HepG2 (cell line): ENCODE measurements around the gene ADAMTSL3. TPM values are rescaled to one million over a fixed set of nuclear protein-coding genes. Genes with fewer than 3 reads are reported as not detected.

Experiments
- ATAC-seq: fragments of 200-7000 bp; cut with Tn5 transposase; 3 replicates; pipeline ENCODE4 v1.9.1; 2020; ENCODE audit warnings: mild to moderate bottlenecking, moderate library complexity
- BruUV-seq: library from RNA; stranded (reverse); fragments of 400-500 nt; replicated peaks from 2 replicates; lab custom pipeline; 2021; lab: Mats Ljungman, UMichigan
- CTCF ChIA-PET: fragments of 300-600 bp; formaldehyde crosslinking; extraction: SDS; loops from one replicate; lab custom pipeline; 2021; ENCODE audit warnings: low total read pairs, inconsistent platforms, low intra/inter-chr PET ratio; lab: Yijun Ruan, JAX
- POLR2A ChIA-PET: fragments of 350-600 bp; sonication (Branson Sonifier 250); formaldehyde crosslinking; loops from one replicate; lab custom pipeline; 2020; ENCODE audit warnings: antibody characterized with exemption, inconsistent platforms; lab: Yijun Ruan, JAX
- DNase-seq: peaks from one replicate; pipeline ENCODE4 v3.0.0-alpha.2; 2015; ENCODE audit warnings: low spot score
- FAIRE-seq: peaks from 3 replicates; lab custom pipeline; 2011; peaks lifted over from hg19 to GRCh38; lab: Jason Lieb, UNC
- H2AFZ ChIP-seq: one replicate; pipeline ENCODE4 v1.6.1; 2011; ENCODE audit warnings: low read length, inconsistent platforms
- H3K27ac ChIP-seq: fragments of 300-600 bp; 3 replicates; pipeline ENCODE4 v1.8.0; 2011; ENCODE audit warnings: mixed run types, mild to moderate bottlenecking, mixed read lengths, low read length, inconsistent platforms; ENCODE audit not compliant: insufficient read depth; ENCODE audit errors: extremely low read length
- H3K27me3 ChIP-seq, 2 experiments: fragments of 200-600 bp in 1 of 2; 2 replicates in 1 of 2; 3 replicates in 1 of 2; pipeline versions ENCODE4 v1.6.0 to v1.8.0; 2011; ENCODE audit warnings: low read length in 2 of 2, mild to moderate bottlenecking in 2 of 2, moderate library complexity in 2 of 2, inconsistent platforms in 1 of 2; ENCODE audit not compliant: insufficient read depth in 2 of 2, control insufficient read depth in 1 of 2
- H3K36me3 ChIP-seq, 2 experiments: fragments of 200-600 bp in 1 of 2; replicated peaks in 1 of 2; 2 replicates in 1 of 2; 3 replicates in 1 of 2; pipeline versions ENCODE4 v1.5.1 to v1.8.0; 2011; ENCODE audit warnings: low read length in 2 of 2, inconsistent platforms in 1 of 2; ENCODE audit not compliant: insufficient read depth in 2 of 2, control insufficient read depth in 1 of 2
- H3K4me1 ChIP-seq: 2 replicates; pipeline ENCODE4 v1.5.1; 2012; ENCODE audit warnings: low read length, inconsistent platforms; ENCODE audit not compliant: insufficient read depth
- H3K4me2 ChIP-seq: 2 replicates; pipeline ENCODE4 v1.6.0; 2011; ENCODE audit warnings: low read depth, low read length, inconsistent platforms
- H3K4me3 ChIP-seq, 3 experiments: fragments of 200-600 bp in 1 of 3; sonication (generic), shearing (Covaris generic) in 1 of 3; replicated peaks in 1 of 3; 2 replicates each; pipeline ENCODE4 v1.5.1; 2011 to 2016; ENCODE audit warnings: low read length in 3 of 3, inconsistent platforms in 2 of 3, low read depth in 2 of 3, mild to moderate bottlenecking in 2 of 3, control low read depth in 1 of 3, mixed read lengths in 1 of 3; ENCODE audit not compliant: insufficient read depth in 1 of 3
- H3K79me2 ChIP-seq: one replicate; pipeline ENCODE4 v1.6.1; 2011; ENCODE audit warnings: low read length, inconsistent platforms; ENCODE audit not compliant: insufficient read depth
- H3K9ac ChIP-seq: 2 replicates; pipeline ENCODE4 v1.6.0; 2011; ENCODE audit warnings: mild to moderate bottlenecking, low read depth, low read length, inconsistent platforms; ENCODE audit not compliant: insufficient read depth
- H3K9me3 ChIP-seq: 2 replicates; pipeline ENCODE4 v1.5.1; 2012; ENCODE audit warnings: mild to moderate bottlenecking, low read length
- H4K20me1 ChIP-seq: 2 replicates; pipeline ENCODE4 v1.6.0; 2011; ENCODE audit warnings: inconsistent platforms, mild to moderate bottlenecking, low read length, moderate library complexity; ENCODE audit not compliant: insufficient read depth
- CSRNP1 ChIP-seq: sonication (generic); formaldehyde crosslinking; IDR thresholded peaks from 2 replicates; pipeline ENCODE4 v1.8.1; 2023; ENCODE audit warnings: mild to moderate bottlenecking, missing genetic modification reagents
- HMGXB4 ChIP-seq, 2 experiments: sonication (generic) in 1 of 2; formaldehyde crosslinking in 1 of 2; IDR thresholded peaks; 2 replicates each; pipeline versions ENCODE4 v1.4.0 to v1.6.1; 2018 to 2020; ENCODE audit warnings: missing genetic modification reagents in 2 of 2, borderline replicate concordance in 1 of 2, low read depth in 1 of 2, mild to moderate bottlenecking in 1 of 2, missing biosample characterization in 1 of 2
- ZGPAT ChIP-seq: IDR thresholded peaks from 2 replicates; pipeline ENCODE4 v1.6.1; 2016; ENCODE audit warnings: mild to moderate bottlenecking
- ZNF598 ChIP-seq: sonication (generic); formaldehyde crosslinking; IDR thresholded peaks from 2 replicates; pipeline ENCODE4 v1.5.1; 2020; ENCODE audit warnings: mild to moderate bottlenecking, missing genetic modification reagents, borderline replicate concordance
- WGBS: methylation state at CpG from one replicate; pipeline ENCODE4 v1.1.6; 2017; ENCODE audit warnings: low lambda C conversion rate; 5-methylcytosine and 5-hydroxymethylcytosine counted together
- in situ Hi-C: cut with HindIII; loops from 2 replicates; pipeline ENCODE4 v1.10.0; 2017; ENCODE audit warnings: low pct_unique_long_range_greater_than_20kb; ENCODE audit not compliant: extremely low pct_ligation_motif_present
- intact Hi-C: fragments of 100-400 bp; cut with micrococcal nuclease; formaldehyde crosslinking; loops from one replicate; pipeline ENCODE4 v1.10.0; 2022; ENCODE audit not compliant: unreplicated experiment
- polyA plus RNA-seq, 8 experiments: library from polyadenylated mRNA; depleted of rRNA in 3 of 8; stranded (reverse) in 7 of 8; unstranded in 1 of 8; fragments of >200 nt; fragmentation: Illumina TruSeq in 4 of 8; extraction: Trizol in 4 of 8; gene quantifications; 2 replicates each; pipeline versions ENCODE4 v1.2.1 to v1.2.3, GENCODE V29; 2011 to 2016; ENCODE audit warnings: low read depth in 4 of 8, missing spikeins in 1 of 8, mixed read lengths in 1 of 8; ENCODE audit not compliant: insufficient read depth in 1 of 8
- total RNA-seq, 5 experiments: library from RNA; depleted of rRNA; stranded (reverse); fragments of >200 nt; fragmentation: Illumina TruSeq; extraction: Trizol; gene quantifications; 2 replicates each; pipeline ENCODE4 v1.2.3, GENCODE V29; 2016; ENCODE audit warnings: low read depth in 1 of 5
- TF ChIP-seq, protein P1 (sequence below): sonication (generic); IDR thresholded peaks from 2 replicates; pipeline ENCODE4 v1.6.1; 2016; ENCODE audit warnings: low read depth, borderline replicate concordance

ADAMTSL3 gene
- total and polyA plus RNA-seq, 2 of the 13 experiments (the other 11 are each of a cell fraction or from before 2014, with no cell fraction given), result 0.04 to 0.09 TPM

DNA sequence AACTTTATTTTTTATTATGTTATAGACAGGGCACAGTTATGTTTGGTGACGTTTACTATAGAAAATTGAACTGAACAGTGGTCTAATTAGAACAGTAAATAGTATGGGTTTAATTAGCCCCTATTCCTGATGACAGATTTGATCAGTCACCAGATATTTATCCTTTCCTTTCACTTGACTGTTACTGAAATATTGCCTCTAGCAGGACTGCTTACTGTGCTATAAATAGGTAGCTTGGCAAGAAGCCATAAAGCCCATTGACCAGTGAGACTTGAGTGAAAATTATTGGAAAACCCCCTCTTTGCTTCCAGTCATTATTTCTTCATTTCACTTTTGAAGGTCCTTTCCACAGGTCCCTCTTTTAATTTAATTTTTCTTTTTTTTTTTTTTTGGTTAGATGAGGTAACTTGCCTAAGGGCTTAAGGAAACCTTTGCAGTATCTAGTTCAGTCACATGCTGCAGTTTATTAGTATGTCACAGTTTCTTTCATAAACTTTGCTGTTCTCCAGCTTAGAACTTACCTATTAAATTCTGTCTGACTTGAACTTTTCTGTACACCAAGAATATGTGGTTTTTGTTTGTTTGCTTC lies 115.6 kb downstream of the ADAMTSL3 start (continued):
- TF ChIP-seq HMGXB4 (CRISPR knock-in tag; IDR thresholded peaks at IDR 0.05; ENCODE audit: borderline replicate concordance in 1 of 2, low read depth in 1 of 2), result no peak
- TF ChIP-seq, all 625 proteins: peak for 0

- Histone ChIP-seq H3K9ac (no peak overlapping the region), H3K4me2 (no peak overlapping the region), H3K79me2 (no peaks in the 10 kb centered on the region), H3K4me1 (no peaks in the 10 kb centered on the region), H2AFZ (no peak overlapping the region), H3K9me3 (no peaks in the 10 kb centered on the region), H3K4me3 (no peak overlapping the region), H4K20me1 (no peaks in the 10 kb centered on the region), H3K27ac (no peak overlapping the region), H3K27me3 (no peaks in the 10 kb centered on the region), H3K36me3 (no peaks in the 10 kb centered on the region)
- no peak for DNase-seq
- TF ChIP-seq, protein P1, sequence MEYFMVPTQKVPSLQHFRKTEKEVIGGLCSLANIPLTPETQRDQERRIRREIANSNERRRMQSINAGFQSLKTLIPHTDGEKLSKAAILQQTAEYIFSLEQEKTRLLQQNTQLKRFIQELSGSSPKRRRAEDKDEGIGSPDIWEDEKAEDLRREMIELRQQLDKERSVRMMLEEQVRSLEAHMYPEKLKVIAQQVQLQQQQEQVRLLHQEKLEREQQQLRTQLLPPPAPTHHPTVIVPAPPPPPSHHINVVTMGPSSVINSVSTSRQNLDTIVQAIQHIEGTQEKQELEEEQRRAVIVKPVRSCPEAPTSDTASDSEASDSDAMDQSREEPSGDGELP, result no peak
- no peak for TF ChIP-seq ZNF598 (CRISPR knock-in tag)
- no peak for TF ChIP-seq CSRNP1 (CRISPR knock-in tag)
- TF ChIP-seq ZGPAT, result no peak
- no peak for FAIRE-seq
- CTCF ChIA-PET, result no interaction called here
- intact Hi-C loops, result no loop called here
- BruUV-seq, result no TSS peak
- 0% methylated on average over 2 of the region's 3 CpGs for WGBS
- POLR2A ChIA-PET, result no interaction called here
- no peak for ATAC-seq
- in situ Hi-C loops, result no loop called here
These were observed 121.8 kb downstream of the ADAMTSL3 start for GRCh38 chr15:83775738-83776137.
